Mucosa of rectum (tissue), 2 donors: Measurements from ENCODE around the gene RUFY3.

ENCODE experiments used
- H3K27ac ChIP-seq, 2 donors: one replicate each; pipeline ENCODE4 v1.7.0; 2013; ENCODE audit warnings: inconsistent platforms in 2 of 2, low read depth in 2 of 2, low read length in 2 of 2
- H3K27me3 ChIP-seq, 2 donors: one replicate each; pipeline ENCODE4 v1.7.0; 2013; ENCODE audit warnings: low read length in 2 of 2; ENCODE audit not compliant: control insufficient read depth in 2 of 2, insufficient read depth in 2 of 2
- H3K36me3 ChIP-seq, 2 donors: one replicate each; pipeline ENCODE4 v1.7.0; 2013; ENCODE audit warnings: low read length in 2 of 2; ENCODE audit not compliant: control insufficient read depth in 2 of 2, insufficient read depth in 2 of 2
- H3K4me1 ChIP-seq, 2 donors: one replicate each; pipeline ENCODE4 v1.7.0; 2013; ENCODE audit warnings: low read length in 2 of 2, mild to moderate bottlenecking in 1 of 2; ENCODE audit not compliant: control insufficient read depth in 2 of 2, insufficient read depth in 2 of 2
- H3K4me3 ChIP-seq, 2 donors: one replicate each; pipeline ENCODE4 v1.7.0; 2013; ENCODE audit warnings: low read length in 2 of 2
- H3K9ac ChIP-seq, 2 donors: one replicate each; pipeline ENCODE4 v1.7.0; 2013; ENCODE audit warnings: low read length in 2 of 2, low read depth in 1 of 2, mild to moderate bottlenecking in 1 of 2
- H3K9me3 ChIP-seq, 2 donors: one replicate each; pipeline ENCODE4 v1.7.0; 2013; ENCODE audit warnings: low read length in 2 of 2; ENCODE audit not compliant: control insufficient read depth in 2 of 2
- donor health status: healthy.
- donor health status: Normal muscosa, but diverticular disease.

The RUFY3 gene

GRCh38 chr4:70844180-70844579 is 122.4 kb downstream of the RUFY3 start:
- no peaks in the 10 kb centered on the region for H3K4me1 ChIP-seq
- H3K9ac ChIP-seq = no peak overlapping the region
- H3K27me3 ChIP-seq = no peaks in the 10 kb centered on the region
- H3K9me3 ChIP-seq = no peaks in the 10 kb centered on the region
- no peaks in the 10 kb centered on the region for H3K36me3 ChIP-seq
- no peak overlapping the region for H3K27ac ChIP-seq
- H3K4me3 ChIP-seq = no peak overlapping the region

GRCh38 chr4:70849291-70849690 is 127.5 kb downstream of the RUFY3 start:
- Histone ChIP-seq H3K36me3 (no peaks in the 10 kb centered on the region), H3K4me1 (no peaks in the 10 kb centered on the region), H3K27me3 (no peaks in the 10 kb centered on the region), H3K9ac (no peak overlapping the region), H3K27ac (no peak overlapping the region), H3K9me3 (no peaks in the 10 kb centered on the region), H3K4me3 (no peak overlapping the region)

GRCh38 chr4:70855464-70855863 is 133.7 kb downstream of the RUFY3 start:
- no peaks in the 10 kb centered on the region for H3K27me3 ChIP-seq
- H3K4me1 ChIP-seq = no peaks in the 10 kb centered on the region
- H3K9ac ChIP-seq = no peak overlapping the region
- H3K36me3 ChIP-seq = no peaks in the 10 kb centered on the region
- no peak overlapping the region for H3K4me3 ChIP-seq
- no peak overlapping the region for H3K27ac ChIP-seq
- H3K9me3 ChIP-seq = no peaks in the 10 kb centered on the region
